ENCODE data around the gene ATCAY.
"Not testable (repeated sequence)": the region's sequence is repeated elsewhere in the genome, so short reads cannot be mapped to it uniquely, and the experiment has no call there.

The ATCAY gene

GRCh38 chr19:3966051-3967017, 85.8 kb downstream of the ATCAY start:
- TF ChIP-seq, protein P1, sequence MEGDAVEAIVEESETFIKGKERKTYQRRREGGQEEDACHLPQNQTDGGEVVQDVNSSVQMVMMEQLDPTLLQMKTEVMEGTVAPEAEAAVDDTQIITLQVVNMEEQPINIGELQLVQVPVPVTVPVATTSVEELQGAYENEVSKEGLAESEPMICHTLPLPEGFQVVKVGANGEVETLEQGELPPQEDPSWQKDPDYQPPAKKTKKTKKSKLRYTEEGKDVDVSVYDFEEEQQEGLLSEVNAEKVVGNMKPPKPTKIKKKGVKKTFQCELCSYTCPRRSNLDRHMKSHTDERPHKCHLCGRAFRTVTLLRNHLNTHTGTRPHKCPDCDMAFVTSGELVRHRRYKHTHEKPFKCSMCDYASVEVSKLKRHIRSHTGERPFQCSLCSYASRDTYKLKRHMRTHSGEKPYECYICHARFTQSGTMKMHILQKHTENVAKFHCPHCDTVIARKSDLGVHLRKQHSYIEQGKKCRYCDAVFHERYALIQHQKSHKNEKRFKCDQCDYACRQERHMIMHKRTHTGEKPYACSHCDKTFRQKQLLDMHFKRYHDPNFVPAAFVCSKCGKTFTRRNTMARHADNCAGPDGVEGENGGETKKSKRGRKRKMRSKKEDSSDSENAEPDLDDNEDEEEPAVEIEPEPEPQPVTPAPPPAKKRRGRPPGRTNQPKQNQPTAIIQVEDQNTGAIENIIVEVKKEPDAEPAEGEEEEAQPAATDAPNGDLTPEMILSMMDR (IDR thresholded peaks at IDR 0.05; ENCODE audit: extremely low read depth, insufficient read depth, missing control alignments) = no peak
- in situ Hi-C loops (cut with MboI; ENCODE audit: low pct_unique_long_range_greater_than_20kb, low sequenced_read_pairs, unreplicated experiment) = no loop called here
- no peak for DNase-seq (ENCODE audit: low spot score)

DNA sequence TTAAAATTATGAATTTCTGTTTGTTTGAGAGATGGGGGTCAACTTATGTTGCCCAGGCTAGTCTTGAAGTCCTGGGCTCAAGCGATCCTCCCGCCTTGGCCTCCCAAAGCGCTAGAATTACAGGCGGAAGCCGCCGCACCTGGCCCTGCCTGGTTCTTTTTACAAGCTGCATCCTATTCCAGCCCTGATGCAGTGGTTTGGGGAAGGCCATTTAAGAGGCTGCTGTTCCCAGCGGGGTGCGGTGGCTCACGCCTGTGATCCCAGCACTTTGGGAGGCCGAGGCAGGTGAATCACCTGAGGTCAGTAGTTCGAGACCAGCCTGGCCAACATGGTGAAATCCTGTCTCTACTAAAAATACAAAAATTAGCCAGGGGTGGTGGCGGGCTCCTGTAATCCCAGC, 87.5 kb downstream of the ATCAY start:
- DNase-seq (ENCODE audit: low spot score); in situ Hi-C loops (cut with MboI; ENCODE audit: low pct_unique_long_range_greater_than_20kb, low sequenced_read_pairs, unreplicated experiment): not testable (repeated sequence)

DNA sequence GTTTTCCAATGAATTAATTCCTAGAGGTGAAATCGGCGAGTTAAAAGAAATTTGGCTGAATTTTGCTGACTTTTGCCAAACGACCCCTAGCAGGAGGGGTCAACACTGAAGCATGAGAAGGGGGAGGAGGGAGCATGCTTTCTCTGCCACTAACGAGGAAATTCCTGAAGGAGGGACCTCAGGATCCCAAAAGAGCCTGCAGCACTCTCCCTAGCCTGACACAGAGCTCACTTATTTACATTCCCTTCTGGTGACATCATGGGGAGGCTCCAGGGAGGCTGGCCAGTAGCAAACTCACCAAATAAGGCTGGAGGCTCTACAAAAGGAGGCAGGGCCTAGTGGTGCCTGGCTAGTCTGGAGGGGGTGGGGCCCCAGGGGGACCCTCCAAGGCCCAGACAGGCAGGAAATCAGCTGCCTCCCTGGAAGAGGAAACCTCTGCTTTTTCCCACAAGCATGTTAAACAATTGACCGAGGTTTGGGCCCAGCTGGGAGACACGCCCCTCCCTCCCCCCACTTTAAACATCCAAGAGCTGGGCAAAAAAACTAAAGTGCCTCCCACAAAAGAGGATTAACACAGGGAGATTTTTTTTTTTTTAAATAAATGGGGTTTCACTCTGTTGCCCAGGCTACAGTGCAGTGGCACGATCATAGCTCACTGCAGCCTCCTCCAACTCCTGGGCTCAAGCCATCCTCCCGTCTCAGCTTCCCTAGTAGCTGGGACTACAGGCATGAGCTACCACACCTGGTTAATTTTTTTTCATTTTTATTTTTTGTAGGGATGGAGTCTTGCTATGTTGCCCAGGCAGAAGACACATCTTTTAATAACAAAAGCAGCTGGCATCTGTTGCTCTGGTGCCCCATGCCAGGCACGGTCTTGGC, 88.3 kb downstream of the ATCAY start:
- TF ChIP-seq, protein P1 (IDR thresholded peaks at IDR 0.05; ENCODE audit: extremely low read depth, insufficient read depth, missing control alignments) = no peak
- in situ Hi-C loops (cut with MboI; ENCODE audit: low pct_unique_long_range_greater_than_20kb, low sequenced_read_pairs, unreplicated experiment) = no loop called here
- DNase-seq (ENCODE audit: low spot score) = no peak

DNA sequence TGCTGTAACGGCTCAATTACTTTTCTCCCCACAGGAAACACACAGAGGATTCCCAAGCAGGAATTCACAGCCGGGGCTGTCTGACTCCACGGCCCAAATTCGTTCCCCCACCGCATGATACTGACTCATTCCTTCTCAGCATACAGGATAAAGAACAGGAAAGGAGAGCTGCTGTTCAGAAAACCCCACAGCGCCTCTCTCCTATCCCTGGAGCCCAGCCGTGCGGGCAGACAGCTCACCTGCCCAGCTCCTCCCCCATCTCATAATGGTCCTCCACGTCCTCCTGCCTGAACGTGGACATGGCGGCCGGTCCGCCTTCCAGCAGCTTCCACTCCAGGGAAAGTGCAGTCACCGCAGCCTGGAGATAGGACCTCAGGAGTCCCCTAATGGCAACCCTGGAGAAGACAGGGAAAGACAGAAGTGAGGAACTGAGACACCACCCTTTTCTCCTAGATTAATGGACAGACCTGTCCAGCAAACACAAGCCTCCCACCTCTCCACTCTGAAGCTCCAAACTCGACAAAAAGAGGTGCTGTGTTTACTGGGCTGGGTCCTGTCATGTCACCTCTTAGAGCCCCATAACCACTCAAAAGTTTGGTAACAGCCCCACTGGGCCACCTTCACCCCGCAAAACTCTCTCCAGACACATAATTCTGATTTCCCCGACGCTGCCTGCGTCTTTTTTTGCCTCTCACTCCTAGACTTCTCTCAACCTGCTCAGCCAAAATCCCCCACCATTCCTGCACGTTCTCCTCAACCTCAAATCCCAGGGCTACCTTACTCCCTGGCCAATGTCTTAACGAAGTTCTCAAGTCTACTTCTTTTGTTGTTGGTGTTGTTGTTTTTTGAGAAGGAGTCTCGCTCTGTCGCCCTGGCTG, 89.2 kb downstream of the ATCAY start:
- no peak for DNase-seq (ENCODE audit: low spot score)

DNA sequence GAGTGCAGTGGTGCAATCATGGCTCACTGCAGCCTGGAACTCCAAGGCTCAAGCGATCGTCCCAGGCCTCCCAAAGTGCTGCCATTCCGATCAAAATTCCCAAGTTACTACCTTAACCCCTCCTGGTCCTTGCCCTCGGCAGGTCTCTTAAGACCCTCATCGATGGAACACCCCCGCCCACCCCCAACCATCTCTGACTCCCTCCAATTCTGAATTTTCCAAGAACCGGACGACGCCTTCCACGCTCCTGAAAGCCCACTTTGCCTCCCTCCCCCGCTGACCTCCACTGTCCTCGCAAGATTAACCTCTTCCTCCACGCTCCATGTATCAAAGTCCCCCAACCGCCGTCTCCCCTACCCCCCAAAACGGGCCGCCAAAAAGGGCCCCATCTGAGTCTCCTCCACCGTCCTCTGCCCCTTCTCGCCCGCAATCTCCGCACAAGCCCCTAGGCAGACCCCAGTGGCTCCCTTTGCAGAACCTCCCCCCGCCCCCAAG, 89.9 kb downstream of the ATCAY start:
- in situ Hi-C loops (cut with MboI; ENCODE audit: low pct_unique_long_range_greater_than_20kb, low sequenced_read_pairs, unreplicated experiment) = no loop called here
- no peak for DNase-seq (ENCODE audit: low spot score)
- TF ChIP-seq, protein P1 (IDR thresholded peaks at IDR 0.05; ENCODE audit: extremely low read depth, insufficient read depth, missing control alignments) = no peak

More for the DNA sequence above, 89.2 kb downstream of the ATCAY start:
- in situ Hi-C loops (cut with MboI; ENCODE audit: low pct_unique_long_range_greater_than_20kb, low sequenced_read_pairs, unreplicated experiment) = no loop called here
- TF ChIP-seq, protein P1 (IDR thresholded peaks at IDR 0.05; ENCODE audit: extremely low read depth, insufficient read depth, missing control alignments) = no peak

DNA sequence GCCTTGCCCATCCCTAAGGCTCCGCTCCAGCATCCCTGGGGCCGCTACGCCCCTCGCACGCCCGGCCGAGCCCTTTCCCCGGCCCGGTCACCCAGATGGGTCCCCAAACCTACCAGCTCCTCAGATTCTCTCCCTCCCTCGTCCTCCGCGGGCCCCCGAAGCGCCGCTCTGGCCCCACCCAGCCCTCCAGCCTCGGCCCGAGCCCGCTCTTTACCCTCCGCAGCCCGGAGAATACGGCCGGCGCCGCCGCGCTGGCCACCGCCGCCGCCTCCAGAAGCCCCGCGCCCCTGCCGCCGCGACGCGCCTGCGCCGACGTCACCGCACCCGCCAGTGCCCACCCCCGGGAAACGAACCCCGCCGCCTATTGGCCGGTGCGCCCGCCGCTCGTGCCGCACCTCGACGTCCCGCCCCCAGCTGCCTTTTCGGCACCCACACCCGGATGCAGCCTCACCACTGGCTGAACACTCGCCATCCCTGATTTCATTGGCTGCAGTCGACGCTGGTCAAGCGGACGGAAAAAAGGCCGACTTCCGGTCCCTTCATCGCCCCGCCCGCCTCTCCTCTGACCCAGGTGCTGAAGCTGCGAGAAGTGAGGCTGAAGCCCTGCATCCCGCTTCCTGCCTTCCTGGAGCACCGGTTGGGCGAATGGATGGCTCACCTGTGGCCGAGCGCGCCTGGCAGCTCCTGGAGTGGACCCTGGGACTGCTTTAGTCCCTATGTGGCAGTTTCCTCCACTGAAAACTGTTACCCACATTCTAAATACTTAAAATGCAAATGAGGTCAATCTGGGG, 90.5 kb downstream of the ATCAY start, which contains the start of gene DAPK3:
Gene DAPK3, minus strand, starts transcription at position 292 of the 791 bp plus-strand sequence. CDS start 1,364 bp downstream, outside the sequence.
- in situ Hi-C loops (cut with MboI; ENCODE audit: low pct_unique_long_range_greater_than_20kb, low sequenced_read_pairs, unreplicated experiment) = no loop called here
- TF ChIP-seq, protein P1 (IDR thresholded peaks at IDR 0.05; ENCODE audit: extremely low read depth, insufficient read depth, missing control alignments) = no peak
- peak; percentile 98 for DNase-seq (ENCODE audit: low spot score)

Data from GM13977 (cell line).